ENCODE data around the gene SSU72.
"Not testable (repeated sequence)": the region's sequence is repeated elsewhere in the genome, so short reads cannot be mapped to it uniquely, and the experiment has no call there.

- TF ChIP-seq, protein P1, sequence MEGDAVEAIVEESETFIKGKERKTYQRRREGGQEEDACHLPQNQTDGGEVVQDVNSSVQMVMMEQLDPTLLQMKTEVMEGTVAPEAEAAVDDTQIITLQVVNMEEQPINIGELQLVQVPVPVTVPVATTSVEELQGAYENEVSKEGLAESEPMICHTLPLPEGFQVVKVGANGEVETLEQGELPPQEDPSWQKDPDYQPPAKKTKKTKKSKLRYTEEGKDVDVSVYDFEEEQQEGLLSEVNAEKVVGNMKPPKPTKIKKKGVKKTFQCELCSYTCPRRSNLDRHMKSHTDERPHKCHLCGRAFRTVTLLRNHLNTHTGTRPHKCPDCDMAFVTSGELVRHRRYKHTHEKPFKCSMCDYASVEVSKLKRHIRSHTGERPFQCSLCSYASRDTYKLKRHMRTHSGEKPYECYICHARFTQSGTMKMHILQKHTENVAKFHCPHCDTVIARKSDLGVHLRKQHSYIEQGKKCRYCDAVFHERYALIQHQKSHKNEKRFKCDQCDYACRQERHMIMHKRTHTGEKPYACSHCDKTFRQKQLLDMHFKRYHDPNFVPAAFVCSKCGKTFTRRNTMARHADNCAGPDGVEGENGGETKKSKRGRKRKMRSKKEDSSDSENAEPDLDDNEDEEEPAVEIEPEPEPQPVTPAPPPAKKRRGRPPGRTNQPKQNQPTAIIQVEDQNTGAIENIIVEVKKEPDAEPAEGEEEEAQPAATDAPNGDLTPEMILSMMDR (IDR thresholded peaks at IDR 0.05): not testable (repeated sequence)
- not testable (repeated sequence) for TF ChIP-seq POLR2A, EP300, POLR2AphosphoS5 (IDR thresholded peaks at IDR 0.05)
These were observed 56.0 kb downstream of the SSU72 start for GRCh38 chr1:1518621-1519007.
